Stimulated activated effector memory CD8-positive, alpha-beta T cell treated with anti-CD3 and anti-CD28 coated beads, Interleukin-12 subunit alpha, Interleukin-12 subunit beta, amount 100 ng/mL, for 72 hours (primary cell): ENCODE measurements around the gene BHLHA15.

Experiments used
- ATAC-seq: fragments of 150-1000 bp; cut with Tn5 transposase; 2 replicates; pipeline ENCODE4 v1.10.0; 2021
- DNase-seq, 2 donors: peaks; one replicate each; pipeline ENCODE4 v3.0.0; 2021 to 2022; ENCODE audit warnings: low spot score in 2 of 2
- H3K27ac Mint-ChIP-seq: one replicate; pipeline ENCODE4 v1.8.0; 2022; ENCODE audit warnings: mild to moderate bottlenecking, mixed read lengths
- H3K36me3 Mint-ChIP-seq: one replicate; pipeline ENCODE4 v1.8.0; 2022; ENCODE audit warnings: mild to moderate bottlenecking, mixed read lengths
- H3K4me1 Mint-ChIP-seq: one replicate; pipeline ENCODE4 v1.8.0; 2022; ENCODE audit warnings: mixed read lengths
- H3K4me3 Mint-ChIP-seq: one replicate; pipeline ENCODE4 v1.8.0; 2022; ENCODE audit warnings: mild to moderate bottlenecking, mixed read lengths
- H3K9me3 Mint-ChIP-seq: one replicate; pipeline ENCODE4 v1.8.0; 2022; ENCODE audit warnings: mixed read lengths

Gene BHLHA15

DNA sequence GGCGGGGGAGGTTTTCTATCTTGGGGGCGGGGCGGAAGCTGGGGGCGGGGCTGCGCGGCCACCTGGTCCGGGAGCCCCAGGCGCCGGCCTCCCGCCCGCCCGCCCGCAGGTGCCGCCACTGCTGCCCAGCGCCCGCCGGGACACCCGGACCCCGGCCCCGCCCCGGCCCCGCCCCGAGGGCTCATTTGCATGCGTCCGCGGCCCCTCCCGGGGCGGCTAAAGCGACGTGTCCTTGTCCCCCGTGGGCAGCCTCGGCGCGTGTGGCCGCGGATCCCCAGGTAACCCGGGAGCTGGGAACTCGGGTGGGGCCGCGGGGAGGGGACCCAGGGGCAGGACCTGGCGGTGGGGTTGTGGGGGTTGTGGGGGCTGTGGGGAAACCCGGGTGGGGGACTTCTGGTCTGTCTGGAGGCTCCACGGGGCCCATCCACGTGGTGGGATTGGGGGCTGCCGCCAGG, at the start of gene BHLHA15:
TSS of gene BHLHA15 (plus strand) at position 219 of the 455 bp plus-strand sequence. CDS start 871 bp downstream, outside the sequence.
- DNase-seq (no peak), ATAC-seq (peak; percentile 44)
- no peaks in the 10 kb centered on the region for H3K9me3 Mint-ChIP-seq
- H3K4me1 Mint-ChIP-seq, result peaks cover 5% of the 10 kb centered on the region
- H3K27ac Mint-ChIP-seq, result no peak within 1 kb of the TSS
- H3K36me3 Mint-ChIP-seq, result peaks cover 18% of the 10 kb centered on the region
- H3K4me3 Mint-ChIP-seq, result peak within 1 kb of the TSS; percentile 41

DNA sequence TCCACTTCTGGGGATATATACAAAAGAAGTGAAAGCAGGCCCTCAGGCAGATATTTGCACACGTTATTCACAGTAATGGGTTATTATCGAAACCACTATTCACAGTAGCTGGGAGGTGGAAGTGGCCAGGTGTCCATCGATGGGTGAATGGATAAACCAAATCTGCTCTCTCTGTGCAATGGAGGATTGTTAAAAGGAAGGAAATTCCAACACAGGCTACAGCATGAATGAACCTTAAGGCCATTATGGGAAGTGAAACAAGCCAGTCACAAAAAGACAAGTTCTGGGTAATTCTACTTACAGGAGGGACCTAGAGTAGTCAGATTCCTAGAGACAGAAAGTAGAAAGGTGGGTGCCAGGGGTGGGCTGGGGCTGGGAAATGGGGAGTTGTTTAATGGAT, 48.5 kb upstream of the BHLHA15 start:
- Mint-ChIP-seq H3K27ac (no peak overlapping the region), H3K36me3 (peaks cover 25% of the 10 kb centered on the region), H3K9me3 (no peaks in the 10 kb centered on the region), H3K4me3 (no peak overlapping the region), H3K4me1 (peaks cover 6% of the 10 kb centered on the region)
- ATAC-seq, result no peak
- no peak for DNase-seq

DNA sequence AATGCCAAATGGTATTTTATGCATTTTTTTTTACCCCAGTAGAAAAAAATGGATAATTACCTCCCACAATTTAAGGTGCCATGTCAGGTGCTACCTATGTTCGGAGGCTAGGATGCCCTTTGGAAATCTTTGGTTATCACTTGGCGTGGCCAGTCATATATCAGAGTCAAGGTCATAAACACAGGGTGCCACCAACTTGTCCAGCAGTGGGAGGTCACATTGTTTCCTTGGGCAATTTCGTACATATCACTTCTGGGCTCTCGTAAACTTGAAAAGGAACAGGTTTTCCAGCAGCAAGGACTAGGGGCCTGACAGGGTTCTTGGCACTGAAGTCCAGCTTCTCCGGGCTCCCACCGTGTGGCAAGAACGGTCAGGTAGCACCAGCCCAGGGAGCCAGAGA, 48.0 kb upstream of the BHLHA15 start:
- Mint-ChIP-seq H3K4me3 (no peak overlapping the region), H3K9me3 (no peaks in the 10 kb centered on the region), H3K4me1 (peaks cover 10% of the 10 kb centered on the region), H3K36me3 (peaks cover 20% of the 10 kb centered on the region), H3K27ac (no peak overlapping the region)
- ATAC-seq (no peak), DNase-seq (no peak)

- peaks cover 17% of the 10 kb centered on the region for H3K36me3 Mint-ChIP-seq
- no peak overlapping the region for H3K27ac Mint-ChIP-seq
- H3K9me3 Mint-ChIP-seq, result no peaks in the 10 kb centered on the region
- no peak for ATAC-seq
- no peak for DNase-seq
- no peak overlapping the region for H3K4me3 Mint-ChIP-seq
- H3K4me1 Mint-ChIP-seq, result peaks cover 10% of the 10 kb centered on the region
These were observed 47.3 kb upstream of the BHLHA15 start for GRCh38 chr7:98163704-98164494.

DNA sequence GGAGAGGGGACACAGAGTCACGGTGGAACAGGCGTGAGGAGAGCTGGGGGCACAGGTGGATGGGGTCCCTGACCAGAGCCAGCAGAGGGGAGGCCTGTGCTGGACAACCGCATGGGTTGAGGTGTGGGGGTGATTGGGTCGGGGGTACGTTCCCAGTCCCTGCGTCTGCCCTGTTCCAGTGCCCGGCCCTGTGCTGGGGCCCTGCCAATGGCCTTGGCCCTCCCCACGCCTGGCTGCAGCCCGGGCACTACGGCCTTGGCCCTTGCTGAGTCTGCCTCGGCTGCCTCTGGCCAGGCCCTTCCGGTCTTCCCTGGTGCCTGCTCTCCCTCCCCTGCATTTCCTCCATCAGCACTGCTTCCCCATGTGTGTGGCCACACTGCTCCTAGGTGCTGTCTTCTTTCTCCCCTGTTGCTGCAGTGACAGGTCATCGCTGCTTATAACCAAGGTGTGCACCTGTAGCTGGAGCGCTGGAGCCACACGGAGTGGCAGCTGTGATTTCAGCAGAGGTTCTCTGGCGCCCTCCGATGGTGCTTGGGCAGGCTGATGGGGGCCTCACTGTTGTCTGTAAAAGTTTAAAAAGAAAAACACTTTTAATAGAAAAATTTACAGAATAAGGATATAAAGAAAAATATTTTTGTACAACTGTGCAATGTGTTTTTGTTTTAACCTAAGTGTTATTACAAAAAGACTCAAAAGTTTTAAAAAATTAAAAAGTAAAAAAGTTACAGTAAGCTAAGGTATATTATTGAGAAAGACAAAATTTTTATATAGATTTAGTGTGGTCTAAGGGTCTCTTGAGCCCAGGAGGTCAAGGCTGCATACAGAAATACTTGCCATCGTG, 45.2 kb upstream of the BHLHA15 start:
- no peak overlapping the region for H3K4me3 Mint-ChIP-seq
- H3K27ac Mint-ChIP-seq, result no peak overlapping the region
- peak; percentile 68 for ATAC-seq
- H3K36me3 Mint-ChIP-seq, result peaks cover 4% of the 10 kb centered on the region
- DNase-seq, result peak; percentile 23 to 59
- H3K4me1 Mint-ChIP-seq, result peaks cover 10% of the 10 kb centered on the region
- no peaks in the 10 kb centered on the region for H3K9me3 Mint-ChIP-seq

- ATAC-seq, result no peak
- peaks cover 4% of the 10 kb centered on the region for H3K36me3 Mint-ChIP-seq
- no peak for DNase-seq
- H3K4me3 Mint-ChIP-seq, result no peak overlapping the region
- peaks cover 10% of the 10 kb centered on the region for H3K4me1 Mint-ChIP-seq
- H3K9me3 Mint-ChIP-seq, result no peaks in the 10 kb centered on the region
- H3K27ac Mint-ChIP-seq, result no peak overlapping the region
These were observed 44.6 kb upstream of the BHLHA15 start for GRCh38 chr7:98166668-98166970.

DNA sequence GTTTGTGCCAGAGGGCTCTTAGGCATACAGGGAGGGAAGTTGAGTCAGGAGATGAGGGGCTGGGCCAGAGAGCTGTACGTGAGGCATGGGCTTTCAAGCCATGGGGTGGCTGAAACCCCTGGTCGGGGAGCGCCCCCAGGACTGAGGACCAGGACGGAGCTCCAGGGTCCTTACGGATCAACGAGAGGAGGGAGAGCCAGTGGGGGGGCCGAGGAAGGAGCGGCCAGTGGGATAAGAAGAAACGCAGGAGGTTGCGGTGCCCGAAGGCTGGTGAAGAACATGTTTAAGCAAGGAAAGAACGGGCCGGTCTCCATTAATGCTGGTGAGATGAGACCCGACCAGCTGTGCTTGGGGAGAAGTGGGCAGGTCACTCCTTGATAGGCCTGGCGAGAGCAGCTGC, 43.6 kb upstream of the BHLHA15 start:
- H3K4me1 Mint-ChIP-seq, result peaks cover 10% of the 10 kb centered on the region
- no peaks in the 10 kb centered on the region for H3K9me3 Mint-ChIP-seq
- no peak for DNase-seq
- H3K27ac Mint-ChIP-seq, result no peak overlapping the region
- peaks cover 10% of the 10 kb centered on the region for H3K36me3 Mint-ChIP-seq
- ATAC-seq, result no peak
- H3K4me3 Mint-ChIP-seq, result no peak overlapping the region

DNA sequence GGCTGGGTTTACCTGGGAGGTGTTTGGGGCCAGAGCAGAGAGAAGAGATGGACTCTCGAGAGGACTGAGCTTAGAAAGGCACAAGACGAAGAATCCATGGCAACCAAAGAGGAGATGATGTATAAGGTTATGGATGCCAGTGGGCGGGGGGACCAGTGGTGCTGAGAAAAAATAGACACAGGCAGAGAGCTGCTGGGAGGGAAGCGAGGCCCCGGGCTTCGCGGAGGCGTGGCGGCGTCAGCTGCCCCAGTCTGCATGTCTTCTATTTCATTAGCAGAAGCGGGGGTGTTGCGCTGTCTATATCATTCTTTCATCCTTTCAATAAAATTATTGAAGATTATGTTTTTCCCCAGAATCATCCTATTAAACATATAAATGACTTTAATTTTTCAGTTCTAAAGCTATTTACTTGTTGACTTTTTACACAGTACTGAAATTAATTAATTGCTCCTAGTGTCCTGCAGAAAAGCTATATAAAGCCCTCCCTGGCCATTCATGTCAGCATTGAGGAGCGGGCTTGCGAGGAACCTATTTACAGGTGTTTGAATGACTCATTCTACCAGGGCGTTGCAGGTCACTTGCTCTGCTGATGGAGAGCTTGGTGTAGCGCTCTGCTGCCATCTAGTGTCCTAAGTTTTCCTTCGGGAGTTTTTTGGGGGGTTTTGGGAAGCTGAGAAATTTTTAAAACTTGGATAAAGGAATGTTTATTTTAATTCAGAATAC, 42.9 kb upstream of the BHLHA15 start:
- Mint-ChIP-seq H3K27ac (no peak overlapping the region), H3K4me3 (no peak overlapping the region), H3K9me3 (no peaks in the 10 kb centered on the region), H3K36me3 (peaks cover 17% of the 10 kb centered on the region), H3K4me1 (peaks cover 10% of the 10 kb centered on the region)
- DNase-seq, result peak in 1 of 2 donors; percentile 25
- peak; percentile 80 for ATAC-seq

DNA sequence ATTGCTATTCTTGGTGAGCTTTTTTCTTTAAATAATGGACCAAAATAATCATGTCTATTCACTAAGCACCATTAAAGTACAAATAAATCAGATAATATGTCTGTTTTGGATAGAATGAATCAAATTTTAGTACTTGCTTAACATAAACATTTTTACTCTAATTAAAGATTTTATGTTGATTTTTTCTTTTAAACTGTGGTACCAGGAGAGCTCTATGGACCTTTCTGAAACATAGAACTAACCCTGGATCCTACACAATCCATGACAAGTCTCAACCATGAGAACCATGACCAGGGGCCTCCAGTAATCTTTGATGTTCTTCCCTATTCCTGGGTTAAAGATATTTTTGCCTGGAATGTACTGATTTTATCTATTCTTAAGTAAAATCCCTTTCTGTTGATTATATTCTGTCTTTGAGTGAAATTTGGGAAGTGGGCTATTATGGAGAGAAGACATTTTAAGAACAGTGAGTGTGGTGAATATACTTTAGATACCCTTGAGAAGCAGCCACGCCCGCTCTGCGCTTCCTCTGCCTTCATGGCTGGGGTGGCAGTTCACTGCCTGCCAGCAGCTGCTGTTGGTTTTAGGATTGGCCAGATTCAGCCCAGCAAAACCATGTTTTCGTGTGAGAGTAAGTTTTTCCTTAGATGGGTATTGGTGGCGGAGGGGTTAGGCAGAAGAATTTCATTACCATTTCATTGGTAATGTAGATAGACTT, 42.2 kb upstream of the BHLHA15 start:
- Mint-ChIP-seq H3K36me3 (peaks cover 18% of the 10 kb centered on the region), H3K27ac (no peak overlapping the region), H3K4me3 (no peak overlapping the region), H3K4me1 (peaks cover 10% of the 10 kb centered on the region), H3K9me3 (no peaks in the 10 kb centered on the region)
- DNase-seq (no peak), ATAC-seq (no peak)

DNA sequence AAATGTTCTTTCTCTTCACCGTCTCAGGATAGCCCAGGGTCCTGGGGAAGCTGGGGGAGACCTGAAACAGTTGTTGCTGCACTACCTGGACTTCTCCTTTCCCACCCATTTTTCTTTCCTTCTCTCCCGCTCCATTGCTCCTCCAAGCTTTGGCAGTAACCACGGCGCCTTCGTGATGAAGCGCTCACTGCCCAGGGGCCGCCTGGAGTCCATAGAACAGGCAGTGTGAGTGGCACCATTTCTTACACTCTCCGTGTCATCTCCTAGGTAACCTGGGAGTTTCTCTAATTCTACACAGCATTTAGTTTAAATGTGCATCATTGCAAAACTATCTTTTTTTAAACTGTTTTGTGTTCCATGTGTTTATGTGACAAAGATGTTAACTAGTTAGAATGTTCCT, 40.3 kb upstream of the BHLHA15 start:
- DNase-seq (no peak), ATAC-seq (no peak)
- Mint-ChIP-seq H3K9me3 (no peaks in the 10 kb centered on the region), H3K27ac (no peak overlapping the region), H3K4me1 (peaks cover 10% of the 10 kb centered on the region), H3K4me3 (no peak overlapping the region), H3K36me3 (peaks cover 18% of the 10 kb centered on the region)

DNA sequence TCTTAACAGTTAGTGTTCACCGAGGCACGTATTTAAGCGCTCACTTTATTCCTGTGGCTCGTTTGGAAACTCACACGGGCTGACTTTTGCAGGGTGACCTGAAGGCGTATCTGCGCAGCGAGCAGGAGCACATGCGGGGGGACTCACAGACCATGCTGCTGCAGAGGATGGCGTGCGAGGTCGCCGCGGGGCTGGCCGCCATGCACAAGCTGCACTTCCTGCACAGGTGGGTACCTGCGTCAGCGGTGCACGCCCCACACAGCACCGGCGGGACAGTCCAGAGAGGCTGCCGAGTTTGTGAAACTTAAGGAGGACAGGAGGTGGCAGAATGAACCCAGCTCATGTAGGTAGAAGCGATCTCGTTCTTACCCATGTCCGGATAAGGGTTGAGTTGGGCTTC, 39.8 kb upstream of the BHLHA15 start:
- no peaks in the 10 kb centered on the region for H3K9me3 Mint-ChIP-seq
- H3K27ac Mint-ChIP-seq, result no peak overlapping the region
- no peak overlapping the region for H3K4me3 Mint-ChIP-seq

DNA sequence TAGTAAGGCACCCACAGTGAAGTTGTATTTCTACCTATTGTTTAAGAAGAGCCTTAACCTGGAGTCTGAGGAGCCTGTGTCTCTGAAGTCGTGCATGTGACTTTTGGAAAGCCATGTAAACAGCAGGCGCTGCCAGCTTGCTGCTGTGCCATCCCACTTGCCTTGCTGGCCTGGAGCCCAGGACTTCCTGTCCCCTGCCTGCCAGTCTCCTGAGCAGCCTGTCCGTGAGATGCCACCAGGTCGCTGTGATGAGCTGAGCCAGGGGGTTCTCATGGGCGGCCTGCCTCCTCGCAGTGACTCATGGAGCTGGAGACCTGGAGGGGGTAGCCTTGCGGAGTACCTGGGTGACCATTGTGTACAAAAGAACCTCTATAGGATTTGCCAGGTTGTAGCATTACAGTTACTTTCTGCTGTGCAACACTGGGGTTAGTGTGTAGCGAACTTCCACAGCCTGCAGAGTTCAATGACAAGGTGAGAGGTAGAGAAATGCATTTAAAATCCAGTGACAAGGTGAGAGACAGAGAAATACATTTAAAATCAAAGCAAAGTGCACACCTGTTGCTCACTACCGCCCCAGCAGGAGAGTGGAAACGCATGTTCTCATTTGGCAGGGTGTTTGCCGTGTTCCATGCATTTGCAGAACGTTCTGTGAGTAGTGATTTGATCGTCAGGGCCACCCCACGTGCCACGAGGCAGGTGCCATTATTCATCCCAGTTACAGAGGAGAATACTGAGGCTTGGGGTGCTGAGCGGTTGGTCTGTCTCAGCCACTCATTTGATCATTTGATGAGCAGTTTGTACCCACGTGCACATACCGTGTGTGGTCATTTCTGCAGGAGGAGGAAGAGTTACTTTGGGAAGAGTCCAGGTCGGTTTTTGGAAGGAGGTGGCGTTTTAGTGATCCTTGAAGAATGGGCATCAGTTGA, 36.6 kb upstream of the BHLHA15 start:
- H3K4me1 Mint-ChIP-seq, result no peaks in the 10 kb centered on the region
- ATAC-seq (no peak), DNase-seq (no peak)
- H3K27ac Mint-ChIP-seq, result no peak overlapping the region
- H3K9me3 Mint-ChIP-seq, result no peaks in the 10 kb centered on the region
- no peak overlapping the region for H3K4me3 Mint-ChIP-seq
- peaks cover 18% of the 10 kb centered on the region for H3K36me3 Mint-ChIP-seq

More for the DNA sequence above, 39.8 kb upstream of the BHLHA15 start:
- no peak for ATAC-seq
- H3K36me3 Mint-ChIP-seq, result peaks cover 18% of the 10 kb centered on the region
- no peak for DNase-seq
- H3K4me1 Mint-ChIP-seq, result peaks cover 10% of the 10 kb centered on the region

DNA sequence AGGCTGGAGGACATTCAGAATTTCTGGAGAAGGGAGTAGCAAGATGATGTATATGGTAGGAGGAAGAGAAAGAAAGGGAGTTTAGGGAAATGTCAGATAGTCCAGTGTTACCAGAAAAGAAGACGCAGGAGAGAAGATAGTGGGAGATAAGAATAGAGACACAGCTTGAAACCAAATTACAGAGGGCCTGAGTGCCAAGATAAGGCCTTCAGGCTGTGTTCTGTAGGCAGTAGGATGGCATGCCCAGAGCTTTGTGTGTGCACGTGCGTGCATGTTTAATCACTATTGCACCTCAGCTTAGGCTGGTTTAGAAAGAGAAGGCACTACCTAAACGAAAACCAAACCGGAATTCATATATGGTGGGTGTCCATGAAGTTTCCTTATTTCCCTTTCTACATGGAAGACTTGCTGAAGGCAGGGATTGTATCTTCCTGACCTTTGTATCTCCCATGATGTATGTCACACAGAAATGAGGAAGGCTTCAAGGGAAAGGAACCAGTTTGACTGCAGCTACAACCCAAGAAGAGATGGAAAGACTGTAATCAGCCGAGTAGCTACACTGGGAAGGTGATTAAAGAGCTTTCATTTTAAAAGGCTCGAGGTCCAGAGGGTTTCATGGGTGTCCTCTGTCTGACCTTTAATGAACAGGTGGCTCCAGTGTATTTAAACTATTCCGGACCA, 35.8 kb upstream of the BHLHA15 start:
- Mint-ChIP-seq H3K36me3 (peaks cover 18% of the 10 kb centered on the region), H3K27ac (no peak overlapping the region), H3K4me1 (no peaks in the 10 kb centered on the region), H3K9me3 (no peaks in the 10 kb centered on the region), H3K4me3 (no peak overlapping the region)
- ATAC-seq (no peak), DNase-seq (no peak)

DNA sequence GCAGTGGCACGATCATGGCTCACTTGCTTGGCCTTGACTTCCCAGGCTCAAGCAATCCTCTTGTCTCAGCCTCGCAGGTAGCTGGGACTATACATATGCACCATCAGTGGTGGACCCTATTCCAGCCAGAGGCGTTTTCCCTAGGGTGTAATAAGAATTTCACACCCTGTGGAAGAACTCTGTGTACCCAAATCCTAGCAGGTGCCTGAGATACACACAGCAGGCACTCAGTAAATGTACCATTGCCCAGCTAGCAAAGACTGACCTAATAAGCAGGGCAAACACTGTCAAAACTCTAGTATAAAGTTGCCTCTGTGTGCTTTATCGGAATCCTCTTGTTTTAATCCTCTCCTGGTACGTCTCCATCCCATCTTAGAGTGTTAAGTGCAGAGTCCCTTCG, 33.7 kb upstream of the BHLHA15 start:
- Mint-ChIP-seq H3K9me3 (no peaks in the 10 kb centered on the region), H3K36me3 (peaks cover 8% of the 10 kb centered on the region), H3K4me3 (no peak overlapping the region), H3K4me1 (no peaks in the 10 kb centered on the region), H3K27ac (no peak overlapping the region)
- no peak for ATAC-seq
- DNase-seq, result no peak
